H1 (cell line): ENCODE results near the gene MAP7D1. TPM values are rescaled to one million over a fixed set of nuclear protein-coding genes. Genes with fewer than 3 reads are reported as not detected.

Experiments
- CTCF ChIA-PET: fragments of 300-600 bp; sonication (Branson Sonifier 250); formaldehyde crosslinking; loops from one replicate; lab custom pipeline; 2021; ENCODE audit not compliant: partially characterized antibody; lab: Charles Lee
- POLR2A ChIA-PET: fragments of 300-600 bp; sonication (Branson Sonifier 250); formaldehyde crosslinking; loops from one replicate; lab custom pipeline; 2021; ENCODE audit warnings: inconsistent platforms; ENCODE audit not compliant: partially characterized antibody; lab: Charles Lee
- DNase-seq, 2 experiments: peaks; one replicate each; pipeline versions ENCODE4 v3.0.0 to v3.0.0-alpha.2; 2010 to 2022; ENCODE audit warnings: low spot score in 2 of 2, low read depth in 1 of 2, mixed read lengths in 1 of 2
- FAIRE-seq: peaks from 2 replicates; lab custom pipeline; 2011; peaks lifted over from hg19 to GRCh38; lab: Jason Lieb, UNC
- H2AFZ ChIP-seq: 2 replicates; pipeline ENCODE4 v1.8.1; 2012; ENCODE audit warnings: low read length, inconsistent platforms
- H2AK5ac ChIP-seq: 2 replicates; pipeline ENCODE4 v1.6.1; 2013; ENCODE audit warnings: low read depth, low read length
- H2BK120ac ChIP-seq: replicated peaks from 2 replicates; pipeline ENCODE3; 2013; ENCODE audit warnings: low read depth, low read length, inconsistent platforms
- H2BK12ac ChIP-seq: 2 replicates; pipeline ENCODE4 v1.6.1; 2013; ENCODE audit warnings: low read depth, low read length
- H2BK15ac ChIP-seq: 2 replicates; pipeline ENCODE4 v1.6.1; 2013; ENCODE audit warnings: low read length
- H2BK20ac ChIP-seq: 2 replicates; pipeline ENCODE4 v1.6.1; 2013; ENCODE audit warnings: low read length
- H2BK5ac ChIP-seq: 2 replicates; pipeline ENCODE4 v1.6.1; 2013; ENCODE audit warnings: low read depth, low read length
- H3K14ac ChIP-seq: 2 replicates; pipeline ENCODE4 v1.6.1; 2013; ENCODE audit warnings: inconsistent platforms; ENCODE audit not compliant: insufficient read length
- H3K18ac ChIP-seq: 2 replicates; pipeline ENCODE4 v1.6.1; 2013; ENCODE audit warnings: low read length; ENCODE audit errors: extremely low read depth
- H3K23ac ChIP-seq: 2 replicates; pipeline ENCODE4 v1.6.1; 2013; ENCODE audit warnings: inconsistent platforms; ENCODE audit not compliant: insufficient read length
- H3K23me2 ChIP-seq: 2 replicates; pipeline ENCODE4 v1.6.1; 2013; ENCODE audit warnings: low read depth, low read length
- H3K27ac ChIP-seq: 2 replicates; pipeline ENCODE4 v1.6.1; 2011; ENCODE audit warnings: low read depth, low read length, inconsistent platforms
- H3K27me3 ChIP-seq, 4 experiments: replicated peaks in 1 of 4; 1 replicate in 1 of 4; 2 replicates in 3 of 4; pipeline versions ENCODE4 v1.6.1 to v1.8.1; 2011 to 2013; ENCODE audit warnings: low read length in 3 of 4, mild to moderate bottlenecking in 3 of 4, inconsistent platforms in 2 of 4, mixed read lengths in 2 of 4, moderate library complexity in 1 of 4; ENCODE audit not compliant: control insufficient read depth in 3 of 4, insufficient read depth in 3 of 4; ENCODE audit errors: extremely low read depth in 1 of 4
- H3K36me3 ChIP-seq, 4 experiments: 2 replicates each; pipeline versions ENCODE4 v1.6.1 to v1.8.1; 2011 to 2013; ENCODE audit warnings: mild to moderate bottlenecking in 4 of 4, low read length in 3 of 4, moderate library complexity in 2 of 4, control low read depth in 1 of 4, inconsistent platforms in 1 of 4; ENCODE audit not compliant: insufficient read depth in 4 of 4, control insufficient read depth in 2 of 4
- H3K4ac ChIP-seq: replicated peaks from 2 replicates; pipeline ENCODE3; 2013; ENCODE audit warnings: low read length, low read depth, mixed read lengths, inconsistent platforms; ENCODE audit not compliant: insufficient read length
- H3K4me1 ChIP-seq, 4 experiments: replicated peaks in 1 of 4; 1 replicate in 1 of 4; 2 replicates in 3 of 4; pipeline versions ENCODE4 v1.6.1 to v1.8.1; 2011 to 2013; ENCODE audit warnings: low read length in 3 of 4, inconsistent platforms in 2 of 4, mixed read lengths in 1 of 4; ENCODE audit not compliant: insufficient read depth in 4 of 4, control insufficient read depth in 3 of 4
- H3K4me2 ChIP-seq, 2 experiments: 2 replicates each; pipeline versions ENCODE4 v1.6.1 to v1.8.1; 2011 to 2013; ENCODE audit warnings: low read depth in 2 of 2, low read length in 2 of 2, control low read depth in 1 of 2, inconsistent platforms in 1 of 2, mild to moderate bottlenecking in 1 of 2; ENCODE audit not compliant: insufficient read depth in 1 of 2
- H3K4me3 ChIP-seq, 4 experiments: fragments of 200-600, 300-600 bp in 1 of 4; sonication (generic), shearing (Covaris generic), sonication (Bioruptor Twin) in 1 of 4; 2 replicates each; pipeline versions ENCODE4 v1.5.1 to v1.8.1; 2011 to 2016; ENCODE audit warnings: low read length in 4 of 4, low read depth in 3 of 4, control low read depth in 2 of 4, inconsistent platforms in 2 of 4, mild to moderate bottlenecking in 2 of 4, mixed read lengths in 1 of 4, moderate library complexity in 1 of 4; ENCODE audit not compliant: insufficient read depth in 2 of 4; ENCODE audit errors: extremely low read depth in 1 of 4
- H3K56ac ChIP-seq: replicated peaks from 2 replicates; pipeline ENCODE3; 2013; ENCODE audit warnings: low read depth, mild to moderate bottlenecking, mixed read lengths, low read length, inconsistent platforms; ENCODE audit not compliant: insufficient read length
- H3K79me1 ChIP-seq: 2 replicates; pipeline ENCODE4 v1.6.1; 2013; ENCODE audit warnings: low read depth, low read length, control low read depth
- H3K79me2 ChIP-seq, 2 experiments: 2 replicates each; pipeline versions ENCODE4 v1.6.1 to v1.8.1; 2012 to 2013; ENCODE audit warnings: low read length in 2 of 2, mild to moderate bottlenecking in 2 of 2, inconsistent platforms in 1 of 2; ENCODE audit not compliant: insufficient read depth in 2 of 2, control insufficient read depth in 1 of 2
- H3K9ac ChIP-seq, 4 experiments: replicated peaks in 1 of 4; 1 replicate in 1 of 4; 2 replicates in 3 of 4; pipeline versions ENCODE4 v1.6.1 to v1.8.1; 2011 to 2013; ENCODE audit warnings: low read depth in 3 of 4, low read length in 3 of 4, control low read depth in 2 of 4, mild to moderate bottlenecking in 2 of 4, moderate library complexity in 2 of 4, inconsistent platforms in 1 of 4; ENCODE audit errors: extremely low read depth in 1 of 4
- H3K9me3 ChIP-seq, 2 experiments: 2 replicates each; pipeline versions ENCODE4 v1.6.1 to v1.8.1; 2012 to 2013; ENCODE audit warnings: mild to moderate bottlenecking in 2 of 2, moderate library complexity in 2 of 2, control low read depth in 1 of 2, inconsistent platforms in 1 of 2, low read depth in 1 of 2, low read length in 1 of 2, mixed read lengths in 1 of 2; ENCODE audit not compliant: insufficient read depth in 2 of 2
- H4K20me1 ChIP-seq, 2 experiments: replicated peaks in 1 of 2; 2 replicates each; pipeline versions ENCODE3 to v1.8.1; 2011 to 2013; ENCODE audit warnings: inconsistent platforms in 2 of 2, low read length in 2 of 2, mild to moderate bottlenecking in 1 of 2; ENCODE audit not compliant: insufficient read depth in 2 of 2, control insufficient read depth in 1 of 2
- H4K5ac ChIP-seq: 2 replicates; pipeline ENCODE4 v1.6.1; 2013; ENCODE audit warnings: low read length, low read depth, mixed read lengths, inconsistent platforms; ENCODE audit not compliant: insufficient read length
- H4K8ac ChIP-seq: 2 replicates; pipeline ENCODE4 v1.8.0; 2013; ENCODE audit warnings: mild to moderate bottlenecking, moderate library complexity, low read length, inconsistent platforms; ENCODE audit not compliant: insufficient read depth; ENCODE audit errors: extremely low read depth
- H4K91ac ChIP-seq: replicated peaks from 2 replicates; pipeline ENCODE3; 2013; ENCODE audit warnings: low read length, mixed read lengths, inconsistent platforms; ENCODE audit not compliant: insufficient read length
- ASH2L ChIP-seq: fragments of 200-600, 300-600 bp; sonication (generic); IDR thresholded peaks from one replicate; pipeline ENCODE4 v1.7.1; 2017; ENCODE audit warnings: low read length
- BACH1 ChIP-seq: IDR thresholded peaks from 2 replicates; pipeline ENCODE4 v1.6.1; 2012; ENCODE audit warnings: low read length, improper control_type of control experiment
- CBX5 ChIP-seq: fragments of 300-800, 300-1000 bp; sonication (generic); IDR thresholded peaks from 2 replicates; pipeline ENCODE4 v1.7.1; 2016; ENCODE audit warnings: antibody characterized with exemption, low read length, low read depth
- CREB1 ChIP-seq: IDR thresholded peaks from 2 replicates; pipeline ENCODE4 v1.6.1; 2012; ENCODE audit warnings: inconsistent platforms
- FOSL1 ChIP-seq: IDR thresholded peaks from 2 replicates; pipeline ENCODE4 v1.6.1; 2011; ENCODE audit warnings: mild to moderate bottlenecking, low read depth, low read length, moderate library complexity; ENCODE audit not compliant: insufficient read depth
- GTF2F1 ChIP-seq: IDR thresholded peaks from 2 replicates; pipeline ENCODE4 v1.6.1; 2012; ENCODE audit warnings: low read depth, low read length, improper control_type of control experiment, borderline replicate concordance
- POLR2A ChIP-seq, 2 experiments: IDR thresholded peaks; 1 replicate in 1 of 2; 2 replicates in 1 of 2; pipeline ENCODE4 v1.6.1; 2011; ENCODE audit warnings: low read depth in 2 of 2, low read length in 2 of 2, mild to moderate bottlenecking in 2 of 2; ENCODE audit errors: control extremely low read depth in 1 of 2
- POU5F1 ChIP-seq: IDR thresholded peaks from 2 replicates; pipeline ENCODE4 v1.6.1; 2011; ENCODE audit warnings: low read depth, mild to moderate bottlenecking, low read length, moderate library complexity
- RFX5 ChIP-seq: IDR thresholded peaks from 2 replicates; pipeline ENCODE4 v1.6.1; 2011; ENCODE audit warnings: low read depth, low read length, improper control_type of control experiment, borderline replicate concordance
- SIRT6 ChIP-seq: IDR thresholded peaks from one replicate; pipeline ENCODE4 v1.7.1; 2012; ENCODE audit warnings: low read length, inconsistent platforms
- SIX5 ChIP-seq: IDR thresholded peaks from 2 replicates; pipeline ENCODE4 v1.6.1; 2011; ENCODE audit warnings: mild to moderate bottlenecking, low read depth, low read length
- TAF7 ChIP-seq: optimal IDR thresholded peaks from 2 replicates; pipeline ENCODE3; 2011; ENCODE audit warnings: low read depth, mild to moderate bottlenecking, inconsistent platforms, low read length, moderate library complexity, borderline replicate concordance
- ZNF274 ChIP-seq: IDR thresholded peaks from 2 replicates; pipeline ENCODE4 v1.7.0; 2012; ENCODE audit warnings: low read length, borderline replicate concordance; ENCODE audit errors: extremely low read depth
- WGBS, 2 experiments: shearing (Covaris generic) in 1 of 2; methylation state at CpG; one replicate each; pipeline versions ENCODE4 v1.1.6 to v1.1.7; 2013 to 2015; ENCODE audit warnings: low lambda C conversion rate in 2 of 2, mixed read lengths in 2 of 2, inconsistent platforms in 1 of 2, low coverage in 1 of 2, missing lambda C conversion rate in 1 of 2; ENCODE audit not compliant: insufficient replicate concordance in 2 of 2, insufficient coverage in 1 of 2, insufficient read length in 1 of 2; ENCODE audit errors: extremely low coverage in 1 of 2, missing lambda C conversion rate in 1 of 2; 5-methylcytosine and 5-hydroxymethylcytosine counted together
- polyA plus RNA-seq, 7 experiments: library from polyadenylated mRNA; depleted of rRNA in 3 of 7; stranded (reverse) in 5 of 7; unstranded in 2 of 7; fragments of >200 nt in 5 of 7; fragments of 200-250 nt in 2 of 7; gene quantifications; 1 replicate in 5 of 7; 2 replicates in 1 of 7; 4 replicates in 1 of 7; pipeline versions ENCODE4 v1.2.1 to v1.2.3, GENCODE V29; 2011 to 2013; ENCODE audit warnings: missing spikeins in 2 of 7, mixed read lengths in 2 of 7
- total RNA-seq: library from RNA; stranded (reverse); fragmentation: NEBNext Ultra II Directional; extraction: Animal tissue kit (Norgen Biotek cat#: 25700); gene quantifications from 2 replicates; pipeline ENCODE4 v1.2.1, GENCODE V29; 2021

Gene MAP7D1
- total and polyA plus RNA-seq, 2 of the 8 experiments (the other 6 are each of a cell fraction or from before 2014, with no cell fraction given) = 18.2 to 52.4 TPM

- H4K91ac ChIP-seq = no peak overlapping the region
- peaks cover 0 to 4% (median 4%) of the 10 kb centered on the region in 4 experiments; a peak in 4 of 7 replicates for H3K27me3 ChIP-seq
- POLR2A ChIA-PET = interaction anchor here (0.9 to 4.3 kb wide), 16 partner anchors 9 to 160 kb away, joined by 3 to 49 read pairs (median 9); partner anchors contain the start of genes THRAP3 and TRAPPC3
- H3K56ac ChIP-seq = no peak overlapping the region
- no peaks in the 10 kb centered on the region for H3K9me3 ChIP-seq
- H3K4me2 ChIP-seq = peak overlapping the region in 1 of 2 experiments; percentile 62; a peak in 1 of 4 replicates
- peaks cover 0 to 27% (median 16%) of the 10 kb centered on the region in 4 experiments; a peak in 6 of 7 replicates for H3K4me1 ChIP-seq
- H3K23me2 ChIP-seq = peaks cover 11% of the 10 kb centered on the region
- peak overlapping the region; percentile 50 for H3K4ac ChIP-seq
- no peak overlapping the region for H3K18ac ChIP-seq
- no peak overlapping the region; a peak in 1 of 7 replicates for H3K9ac ChIP-seq
- H2BK5ac ChIP-seq = no peak overlapping the region
- H3K14ac ChIP-seq = no peak overlapping the region
- H3K79me2 ChIP-seq = peaks cover 0 to 50% of the 10 kb centered on the region in 2 experiments; a peak in 3 of 4 replicates
- WGBS, 2 experiments = 92% methylated on average over 10 of the region's 10 CpGs; no CpG with 5 or more reads in 1 of the 2 experiments
- H3K79me1 ChIP-seq = peaks cover 17% of the 10 kb centered on the region
- no peak for DNase-seq
- 0 out of 2 replicates have a peak overlapping the region, but pooled peaks have one; percentile 4 for H2BK12ac ChIP-seq
- peaks cover 0 to 17% of the 10 kb centered on the region in 2 experiments for H4K20me1 ChIP-seq
- peak overlapping the region; percentile 51; the same call in 1 of the 2 replicates for H2BK15ac ChIP-seq
- no peak overlapping the region for H2AFZ ChIP-seq
- CTCF ChIA-PET = interaction anchor here (0.9 to 17.6 kb wide), 12 partner anchors 10 to 126 kb away, joined by 3 to 233 read pairs (median 13); partner anchors contain the start of genes THRAP3 and TRAPPC3
- peak overlapping the region; percentile 43; the same call in 1 of the 2 replicates for H2AK5ac ChIP-seq
- no peak overlapping the region for H2BK20ac ChIP-seq
- no peak overlapping the region for H4K5ac ChIP-seq
- H3K27ac ChIP-seq = no peak overlapping the region
- no peak for FAIRE-seq
- no peaks in the 10 kb centered on the region for H3K36me3 ChIP-seq
- H4K8ac ChIP-seq = no peak overlapping the region; the same call in 1 of the 2 replicates
- H3K4me3 ChIP-seq = no peak overlapping the region
- no peak overlapping the region for H3K23ac ChIP-seq
- H2BK120ac ChIP-seq = no peak overlapping the region
- TF ChIP-seq ZNF274 (no peak), POLR2A (IDR thresholded peaks at IDR 0.05; ENCODE audit: control extremely low read depth in 1 of 2, low read depth in 2 of 2, low read length in 2 of 2) (no peak), GTF2F1 (no peak), CREB1 (no peak), BACH1 (no peak), POU5F1 (no peak), TAF7 (no peak), CBX5 (no peak), ASH2L (no peak), SIX5 (no peak), FOSL1 (no peak), SIRT6 (no peak), RFX5 (no peak)
Measured at GRCh38 chr1:36159614-36160387, 3.8 kb downstream of the MAP7D1 start.
